Body of pancreas (tissue), 4 donors: ENCODE data around the gene HAND1.

ENCODE experiments used
- CTCF ChIP-seq, 7 experiments: fragments of 450-650 bp in 4 of 7; fragments of 200-600 bp in 3 of 7; sonication (generic) in 3 of 7; IDR thresholded peaks; one replicate each; pipeline ENCODE4 v1.5.1; 2016 to 2019; ENCODE audit warnings: antibody characterized with exemption in 7 of 7
- POLR2A ChIP-seq, 3 donors: fragments of 450-650 bp; IDR thresholded peaks; one replicate each; pipeline ENCODE4 v1.6.1; 2016; ENCODE audit warnings: antibody characterized with exemption in 3 of 3, mild to moderate bottlenecking in 2 of 3

GRCh38 chr5:154519359-154519758, 41.3 kb upstream of the HAND1 start:
- TF ChIP-seq CTCF (IDR thresholded peaks at IDR 0.05), result no peak
- TF ChIP-seq POLR2A (IDR thresholded peaks at IDR 0.05), result no peak
